HEK293 (cell line): Measurements from ENCODE around the gene BCKDHB.
A peak's percentile ranks its signal among the peaks of the same experiment; 100 is the strongest.

Experiments
- CTCF ChIA-PET: fragments of 350-600 bp; formaldehyde crosslinking; extraction: SDS; loops from one replicate; lab custom pipeline; 2021; ENCODE audit warnings: antibody characterized with exemption; lab: Yijun Ruan, JAX
- POLR2A ChIA-PET: fragments of 300-600 bp; formaldehyde crosslinking; extraction: SDS; loops from one replicate; lab custom pipeline; 2020; ENCODE audit warnings: antibody characterized with exemption, inconsistent platforms; lab: Yijun Ruan, JAX
- H3K27ac ChIP-seq: fragments of 200-500 bp; sonication (Bioruptor generic); 2 replicates; pipeline ENCODE4 v1.5.1; 2014; ENCODE audit warnings: low read depth, low read length, control low read depth, inconsistent platforms; ENCODE audit errors: extremely low read depth
- H3K36me3 ChIP-seq, 2 experiments: fragments of 200-500 bp in 1 of 2; sonication (Bioruptor generic) in 1 of 2; 1 replicate in 1 of 2; 2 replicates in 1 of 2; pipeline ENCODE4 v1.5.1; 2014 to 2017; ENCODE audit warnings: inconsistent platforms in 2 of 2, low read length in 2 of 2; ENCODE audit not compliant: control insufficient read depth in 2 of 2, insufficient read depth in 1 of 2
- H3K4me1 ChIP-seq: fragments of 200-500 bp; sonication (Bioruptor generic); 2 replicates; pipeline ENCODE4 v1.5.1; 2014; ENCODE audit warnings: mild to moderate bottlenecking, low read length, inconsistent platforms; ENCODE audit not compliant: control insufficient read depth, insufficient read depth
- H3K4me3 ChIP-seq: 2 replicates; pipeline ENCODE4 v1.5.1; 2011; ENCODE audit warnings: low read depth, mild to moderate bottlenecking, control low read depth, low read length, moderate library complexity
- H3K9me3 ChIP-seq: fragments of 200-500 bp; sonication (Bioruptor generic); 2 replicates; pipeline ENCODE4 v1.5.1; 2014; ENCODE audit warnings: low read depth, low read length, inconsistent platforms; ENCODE audit not compliant: control insufficient read depth, insufficient read depth
- GLIS1 ChIP-seq: fragments of 450-650 bp; formaldehyde crosslinking; IDR thresholded peaks from 2 replicates; pipeline ENCODE4 v1.5.1; 2016; ENCODE audit warnings: missing biosample characterization, missing genetic modification characterization
- KLF10 ChIP-seq: fragments of 450-650 bp; IDR thresholded peaks from 2 replicates; pipeline ENCODE4 v1.5.1; 2018; ENCODE audit warnings: missing biosample characterization, mild to moderate bottlenecking, missing genetic modification characterization
- SALL2 ChIP-seq: fragments of 450-650 bp; formaldehyde crosslinking; IDR thresholded peaks from 2 replicates; pipeline ENCODE4 v1.5.0; 2017; ENCODE audit warnings: missing biosample characterization, mild to moderate bottlenecking, missing genetic modification characterization, borderline replicate concordance
- SETDB1 ChIP-seq: IDR thresholded peaks from one replicate; pipeline ENCODE4 v1.6.1; 2017; ENCODE audit warnings: mild to moderate bottlenecking, low read length, moderate library complexity, mixed read lengths; ENCODE audit not compliant: insufficient read length
- SP2 ChIP-seq: fragments of 450-650 bp; formaldehyde crosslinking; IDR thresholded peaks from 2 replicates; pipeline ENCODE4 v1.5.1; 2016; ENCODE audit warnings: missing biosample characterization, missing genetic modification characterization
- SP7 ChIP-seq: fragments of 450-650 bp; formaldehyde crosslinking; IDR thresholded peaks from 2 replicates; pipeline ENCODE4 v1.5.1; 2016; ENCODE audit warnings: missing biosample characterization, missing genetic modification characterization
- WT1 ChIP-seq: fragments of 450-650 bp; formaldehyde crosslinking; IDR thresholded peaks from 2 replicates; pipeline ENCODE4 v1.5.1; 2016; ENCODE audit warnings: missing biosample characterization, missing genetic modification characterization
- ZBTB8A ChIP-seq: fragments of 450-650 bp; formaldehyde crosslinking; IDR thresholded peaks from 2 replicates; pipeline ENCODE4 v1.5.1; 2016; ENCODE audit warnings: missing biosample characterization, missing genetic modification characterization
- ZEB2 ChIP-seq: fragments of 450-650 bp; formaldehyde crosslinking; IDR thresholded peaks from 2 replicates; pipeline ENCODE4 v1.5.1; 2016; ENCODE audit warnings: missing biosample characterization, missing genetic modification characterization
- ZIC2 ChIP-seq: fragments of 450-650 bp; formaldehyde crosslinking; IDR thresholded peaks from 2 replicates; pipeline ENCODE4 v1.5.1; 2016; ENCODE audit warnings: missing biosample characterization, missing genetic modification characterization
- ZNF157 ChIP-seq: fragments of 450-650 bp; formaldehyde crosslinking; IDR thresholded peaks from 2 replicates; pipeline ENCODE4 v1.5.1; 2016; ENCODE audit warnings: missing biosample characterization, missing genetic modification characterization
- ZNF292 ChIP-seq: fragments of 450-650 bp; formaldehyde crosslinking; IDR thresholded peaks from 2 replicates; pipeline ENCODE4 v1.5.1; 2016; ENCODE audit warnings: low read depth, missing biosample characterization, missing genetic modification characterization, borderline replicate concordance
- ZNF324 ChIP-seq: fragments of 450-650 bp; formaldehyde crosslinking; IDR thresholded peaks from 2 replicates; pipeline ENCODE4 v1.5.1; 2016; ENCODE audit warnings: missing biosample characterization, missing genetic modification characterization
- ZNF341 ChIP-seq: fragments of 450-650 bp; formaldehyde crosslinking; IDR thresholded peaks from 2 replicates; pipeline ENCODE4; 2016; ENCODE audit warnings: low read depth, missing biosample characterization, missing genetic modification characterization
- ZNF350 ChIP-seq: fragments of 450-650 bp; formaldehyde crosslinking; IDR thresholded peaks from 2 replicates; pipeline ENCODE4 v1.5.0; 2017; ENCODE audit warnings: missing biosample characterization, mild to moderate bottlenecking, missing genetic modification characterization
- ZNF433 ChIP-seq: fragments of 450-650 bp; formaldehyde crosslinking; IDR thresholded peaks from 2 replicates; pipeline ENCODE4 v1.5.1; 2016; ENCODE audit warnings: missing biosample characterization, missing genetic modification characterization, low read depth
- ZNF501 ChIP-seq: fragments of 450-650 bp; formaldehyde crosslinking; IDR thresholded peaks from 2 replicates; pipeline ENCODE4 v1.5.1; 2016; ENCODE audit warnings: missing biosample characterization, missing genetic modification characterization
- ZNF600 ChIP-seq: fragments of 450-650 bp; formaldehyde crosslinking; IDR thresholded peaks from 2 replicates; pipeline ENCODE4 v1.5.1; 2016; ENCODE audit warnings: missing biosample characterization, missing genetic modification characterization
- TF ChIP-seq, protein P1 (sequence below): fragments of 450-650 bp; formaldehyde crosslinking; IDR thresholded peaks from 2 replicates; pipeline ENCODE4 v1.5.1; 2016; ENCODE audit warnings: missing biosample characterization, missing genetic modification characterization
- TF ChIP-seq, protein P2 (sequence below): fragments of 450-650 bp; formaldehyde crosslinking; IDR thresholded peaks from 2 replicates; pipeline ENCODE4 v1.5.1; 2016; ENCODE audit warnings: missing biosample characterization, missing genetic modification characterization
- TF ChIP-seq, protein P3 (sequence below): fragments of 450-650 bp; formaldehyde crosslinking; IDR thresholded peaks from 2 replicates; pipeline ENCODE4 v1.5.1; 2016; ENCODE audit warnings: missing biosample characterization, missing genetic modification characterization, borderline replicate concordance
- TF ChIP-seq, protein P4 (sequence below): fragments of 450-650 bp; formaldehyde crosslinking; IDR thresholded peaks from 2 replicates; pipeline ENCODE4 v1.5.1; 2016; ENCODE audit warnings: missing biosample characterization, missing genetic modification characterization
- TF ChIP-seq, protein P5 (sequence below): fragments of 450-650 bp; formaldehyde crosslinking; IDR thresholded peaks from 2 replicates; pipeline ENCODE4 v1.5.1; 2016; ENCODE audit warnings: missing biosample characterization, missing genetic modification characterization
- TF ChIP-seq, protein P6 (sequence below): fragments of 450-650 bp; formaldehyde crosslinking; IDR thresholded peaks from 2 replicates; pipeline ENCODE4 v1.5.1; 2016; ENCODE audit warnings: missing biosample characterization, missing genetic modification characterization

Gene BCKDHB

DNA sequence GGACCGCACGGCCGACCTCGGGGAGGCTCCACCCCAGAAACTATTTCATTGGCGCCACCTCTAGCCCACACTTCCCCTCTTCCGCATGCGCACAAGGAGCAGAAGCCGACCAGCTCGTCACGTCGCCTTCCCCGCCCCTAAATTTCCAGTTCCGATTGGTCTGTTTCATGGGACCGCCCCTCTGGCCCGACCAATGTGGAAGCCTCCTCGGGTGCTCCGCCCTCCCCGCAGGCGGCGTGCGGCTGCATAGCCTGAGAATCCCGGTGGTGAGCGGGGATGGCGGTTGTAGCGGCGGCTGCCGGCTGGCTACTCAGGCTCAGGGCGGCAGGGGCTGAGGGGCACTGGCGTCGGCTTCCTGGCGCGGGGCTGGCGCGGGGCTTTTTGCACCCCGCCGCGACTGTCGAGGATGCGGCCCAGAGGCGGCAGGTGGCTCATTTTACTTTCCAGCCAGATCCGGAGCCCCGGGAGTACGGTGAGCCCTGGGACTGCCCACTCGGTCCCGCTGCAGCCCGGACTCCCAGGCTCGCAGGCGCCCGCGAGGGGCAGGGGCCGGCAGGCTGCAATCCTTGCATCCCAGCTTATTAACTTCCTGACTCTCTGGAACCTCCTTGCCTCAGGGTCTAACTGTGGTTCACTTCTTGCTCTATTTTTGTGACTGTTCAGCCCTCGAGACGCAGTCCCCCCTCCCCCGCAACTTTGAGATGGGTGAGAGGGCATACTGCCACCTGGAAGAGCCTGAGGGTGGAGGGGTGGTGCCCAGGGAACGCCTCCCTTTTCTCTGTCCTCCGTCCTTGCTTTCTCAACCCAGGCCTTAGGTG is at the start of gene BCKDHB:
TSS of gene BCKDHB (plus strand) at position 254 of the 818 bp plus-strand sequence. CDS start at position 277, 23 bp downstream.
- POLR2A ChIA-PET: interaction anchor here (0.6 to 2.0 kb wide), 23 partner anchors 8 to 561 kb away, joined by 3 to 26 read pairs (median 4); partner anchors contain the start of genes ELOVL4, SH3BGRL2 and TTK
- CTCF ChIA-PET: interaction anchor here (0.6 to 4.8 kb wide), 7 partner anchors 13 to 395 kb away, joined by 3 to 24 read pairs (median 4); no protein-coding TSS in a partner anchor
- peak; percentile 37; the same call in 1 of the 2 replicates for TF ChIP-seq ZIC2 (tag by site-specific recombination)
- no peak for TF ChIP-seq ZNF350
- TF ChIP-seq, protein P1, sequence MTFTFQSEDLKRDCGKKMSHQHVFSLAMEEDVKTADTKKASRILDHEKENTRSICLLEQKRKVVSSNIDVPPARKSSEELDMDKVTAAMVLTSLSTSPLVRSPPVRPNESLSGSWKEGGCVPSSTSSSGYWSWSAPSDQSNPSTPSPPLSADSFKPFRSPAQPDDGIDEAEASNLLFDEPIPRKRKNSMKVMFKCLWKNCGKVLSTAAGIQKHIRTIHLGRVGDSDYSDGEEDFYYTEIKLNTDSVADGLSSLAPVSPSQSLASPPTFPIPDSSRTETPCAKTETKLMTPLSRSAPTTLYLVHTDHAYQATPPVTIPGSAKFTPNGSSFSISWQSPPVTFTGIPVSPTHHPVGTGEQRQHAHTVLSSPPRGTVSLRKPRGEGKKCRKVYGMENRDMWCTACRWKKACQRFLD (tag by site-specific recombination): no peak
- peak; percentile 100 for TF ChIP-seq KLF10 (tag by site-specific recombination)
- TF ChIP-seq ZNF501: peak; percentile 26; the same call in 1 of the 2 replicates
- peak; percentile 38; the same call in 1 of the 2 replicates for TF ChIP-seq ZEB2 (tag by site-specific recombination)
- TF ChIP-seq, protein P2, sequence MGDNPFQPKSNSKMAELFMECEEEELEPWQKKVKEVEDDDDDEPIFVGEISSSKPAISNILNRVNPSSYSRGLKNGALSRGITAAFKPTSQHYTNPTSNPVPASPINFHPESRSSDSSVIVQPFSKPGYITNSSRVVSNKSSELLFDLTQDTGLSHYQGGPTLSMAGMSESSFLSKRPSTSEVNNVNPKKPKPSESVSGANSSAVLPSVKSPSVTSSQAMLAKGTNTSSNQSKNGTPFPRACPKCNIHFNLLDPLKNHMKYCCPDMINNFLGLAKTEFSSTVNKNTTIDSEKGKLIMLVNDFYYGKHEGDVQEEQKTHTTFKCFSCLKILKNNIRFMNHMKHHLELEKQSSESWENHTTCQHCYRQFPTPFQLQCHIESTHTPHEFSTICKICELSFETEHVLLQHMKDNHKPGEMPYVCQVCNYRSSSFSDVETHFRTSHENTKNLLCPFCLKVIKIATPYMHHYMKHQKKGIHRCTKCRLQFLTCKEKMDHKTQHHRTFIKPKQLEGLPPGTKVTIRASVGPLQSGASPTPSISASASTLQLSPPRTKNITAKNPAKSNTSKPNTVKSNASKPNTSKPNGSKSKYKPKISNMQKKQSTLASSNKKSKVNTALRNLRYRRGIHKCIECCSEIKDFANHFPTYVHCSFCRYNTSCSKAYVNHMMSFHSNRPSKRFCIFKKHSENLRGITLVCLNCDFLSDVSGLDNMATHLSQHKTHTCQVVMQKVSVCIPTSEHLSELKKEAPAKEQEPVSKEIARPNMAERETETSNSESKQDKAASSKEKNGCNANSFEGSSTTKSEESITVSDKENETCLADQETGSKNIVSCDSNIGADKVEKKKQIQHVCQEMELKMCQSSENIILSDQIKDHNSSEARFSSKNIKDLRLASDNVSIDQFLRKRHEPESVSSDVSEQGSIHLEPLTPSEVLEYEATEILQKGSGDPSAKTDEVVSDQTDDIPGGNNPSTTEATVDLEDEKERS: no peak
- peak; percentile 61 for TF ChIP-seq ZNF600 (tag by site-specific recombination)
- TF ChIP-seq ZNF157: no peak
- TF ChIP-seq, protein P3, sequence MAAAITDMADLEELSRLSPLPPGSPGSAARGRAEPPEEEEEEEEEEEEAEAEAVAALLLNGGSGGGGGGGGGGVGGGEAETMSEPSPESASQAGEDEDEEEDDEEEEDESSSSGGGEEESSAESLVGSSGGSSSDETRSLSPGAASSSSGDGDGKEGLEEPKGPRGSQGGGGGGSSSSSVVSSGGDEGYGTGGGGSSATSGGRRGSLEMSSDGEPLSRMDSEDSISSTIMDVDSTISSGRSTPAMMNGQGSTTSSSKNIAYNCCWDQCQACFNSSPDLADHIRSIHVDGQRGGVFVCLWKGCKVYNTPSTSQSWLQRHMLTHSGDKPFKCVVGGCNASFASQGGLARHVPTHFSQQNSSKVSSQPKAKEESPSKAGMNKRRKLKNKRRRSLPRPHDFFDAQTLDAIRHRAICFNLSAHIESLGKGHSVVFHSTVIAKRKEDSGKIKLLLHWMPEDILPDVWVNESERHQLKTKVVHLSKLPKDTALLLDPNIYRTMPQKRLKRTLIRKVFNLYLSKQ: no peak
- TF ChIP-seq ZBTB8A (tag by site-specific recombination): peak; percentile 94
- TF ChIP-seq ZNF292 (tag by site-specific recombination): no peak
- peak; percentile 98 for TF ChIP-seq SP2 (tag by site-specific recombination)
- TF ChIP-seq, protein P4, sequence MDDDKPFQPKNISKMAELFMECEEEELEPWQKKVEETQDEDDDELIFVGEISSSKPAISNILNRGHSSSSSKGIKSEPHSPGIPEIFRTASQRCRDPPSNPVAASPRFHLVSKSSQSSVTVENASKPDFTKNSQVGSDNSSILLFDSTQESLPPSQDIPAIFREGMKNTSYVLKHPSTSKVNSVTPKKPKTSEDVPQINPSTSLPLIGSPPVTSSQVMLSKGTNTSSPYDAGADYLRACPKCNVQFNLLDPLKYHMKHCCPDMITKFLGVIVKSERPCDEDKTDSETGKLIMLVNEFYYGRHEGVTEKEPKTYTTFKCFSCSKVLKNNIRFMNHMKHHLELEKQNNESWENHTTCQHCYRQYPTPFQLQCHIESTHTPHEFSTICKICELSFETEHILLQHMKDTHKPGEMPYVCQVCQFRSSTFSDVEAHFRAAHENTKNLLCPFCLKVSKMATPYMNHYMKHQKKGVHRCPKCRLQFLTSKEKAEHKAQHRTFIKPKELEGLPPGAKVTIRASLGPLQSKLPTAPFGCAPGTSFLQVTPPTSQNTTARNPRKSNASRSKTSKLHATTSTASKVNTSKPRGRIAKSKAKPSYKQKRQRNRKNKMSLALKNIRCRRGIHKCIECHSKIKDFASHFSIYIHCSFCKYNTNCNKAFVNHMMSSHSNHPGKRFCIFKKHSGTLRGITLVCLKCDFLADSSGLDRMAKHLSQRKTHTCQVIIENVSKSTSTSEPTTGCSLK (tag by site-specific recombination): no peak
- TF ChIP-seq ZNF433 (tag by site-specific recombination): no peak
- no peak for TF ChIP-seq GLIS1 (tag by site-specific recombination)
- TF ChIP-seq ZNF341 (tag by site-specific recombination): peak; percentile 93
- TF ChIP-seq SP7 (tag by site-specific recombination): peak; percentile 55
- TF ChIP-seq SETDB1: peak; percentile 66
- TF ChIP-seq, protein P5, sequence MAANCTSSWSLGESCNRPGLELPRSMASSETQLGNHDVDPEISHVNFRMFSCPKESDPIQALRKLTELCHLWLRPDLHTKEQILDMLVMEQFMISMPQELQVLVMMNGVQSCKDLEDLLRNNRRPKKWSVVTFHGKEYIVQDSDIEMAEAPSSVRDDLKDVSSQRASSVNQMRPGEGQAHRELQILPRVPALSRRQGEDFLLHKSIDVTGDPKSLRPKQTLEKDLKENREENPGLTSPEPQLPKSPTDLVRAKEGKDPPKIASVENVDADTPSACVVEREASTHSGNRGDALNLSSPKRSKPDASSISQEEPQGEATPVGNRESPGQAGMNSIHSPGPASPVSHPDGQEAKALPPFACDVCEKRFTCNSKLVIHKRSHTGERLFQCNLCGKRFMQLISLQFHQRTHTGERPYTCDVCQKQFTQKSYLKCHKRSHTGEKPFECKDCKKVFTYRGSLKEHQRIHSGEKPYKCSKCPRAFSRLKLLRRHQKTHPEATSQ (tag by site-specific recombination): no peak
- TF ChIP-seq WT1 (tag by site-specific recombination): no peak
- TF ChIP-seq SALL2 (tag by site-specific recombination): no peak
- TF ChIP-seq ZNF324 (tag by site-specific recombination): no peak
- TF ChIP-seq, protein P6, sequence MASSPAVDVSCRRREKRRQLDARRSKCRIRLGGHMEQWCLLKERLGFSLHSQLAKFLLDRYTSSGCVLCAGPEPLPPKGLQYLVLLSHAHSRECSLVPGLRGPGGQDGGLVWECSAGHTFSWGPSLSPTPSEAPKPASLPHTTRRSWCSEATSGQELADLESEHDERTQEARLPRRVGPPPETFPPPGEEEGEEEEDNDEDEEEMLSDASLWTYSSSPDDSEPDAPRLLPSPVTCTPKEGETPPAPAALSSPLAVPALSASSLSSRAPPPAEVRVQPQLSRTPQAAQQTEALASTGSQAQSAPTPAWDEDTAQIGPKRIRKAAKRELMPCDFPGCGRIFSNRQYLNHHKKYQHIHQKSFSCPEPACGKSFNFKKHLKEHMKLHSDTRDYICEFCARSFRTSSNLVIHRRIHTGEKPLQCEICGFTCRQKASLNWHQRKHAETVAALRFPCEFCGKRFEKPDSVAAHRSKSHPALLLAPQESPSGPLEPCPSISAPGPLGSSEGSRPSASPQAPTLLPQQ (tag by site-specific recombination): peak; percentile 47; the same call in 1 of the 2 replicates

More for the DNA sequence above, at the start of gene BCKDHB:
- H3K4me1 ChIP-seq: peaks cover 2% of the 10 kb centered on the region; the same call in 1 of the 2 replicates
- H3K9me3 ChIP-seq: no peaks in the 10 kb centered on the region
- H3K36me3 ChIP-seq: no peaks in the 10 kb centered on the region
- peak within 1 kb of the TSS; percentile 88 for H3K4me3 ChIP-seq
- no peak within 1 kb of the TSS; the same call in 1 of the 2 replicates for H3K27ac ChIP-seq
